A549 (cell line): Measurements from ENCODE around the gene PPP1R8. TPM values are rescaled to one million over a fixed set of nuclear protein-coding genes. Genes with fewer than 3 reads are reported as not detected.

Experiments
- ATAC-seq, 2 experiments: fragments of 200-7000 bp in 1 of 2; fragments of >200 bp in 1 of 2; cut with Nextera tagmentation in 1 of 2; cut with Tn5 transposase in 1 of 2; 3 replicates each; pipeline versions ENCODE4 v1.8.0 to v1.9.1; 2018 to 2020; ENCODE audit warnings: mild to moderate bottlenecking in 1 of 2, moderate library complexity in 1 of 2
- CTCF ChIA-PET: fragments of 300-600 bp; sonication (Branson Sonifier 250); formaldehyde crosslinking; extraction: SDS; loops from one replicate; lab custom pipeline; 2021; ENCODE audit warnings: antibody characterized with exemption, inconsistent platforms; lab: Yijun Ruan, JAX
- POLR2A ChIA-PET: fragments of 350-600 bp; formaldehyde crosslinking; extraction: SDS; loops from one replicate; lab custom pipeline; 2021; ENCODE audit warnings: antibody characterized with exemption, inconsistent platforms; lab: Yijun Ruan, JAX
- DNase-seq, 2 experiments: peaks; one replicate each; pipeline versions ENCODE4 v3.0.0 to v3.0.0-alpha.2; 2011 to 2016; ENCODE audit warnings: low read depth in 1 of 2, low spot score in 1 of 2
- FAIRE-seq: peaks from 2 replicates; lab custom pipeline; 2011; peaks lifted over from hg19 to GRCh38; lab: Jason Lieb, UNC
- H3K27ac ChIP-seq, 2 experiments: fragments of >200 bp; sonication (Bioruptor Twin); formaldehyde crosslinking; 3 replicates each; pipeline ENCODE4 v1.5.1; 2016 to 2017
- H3K4me1 ChIP-seq: fragments of >200 bp; sonication (Bioruptor Twin); formaldehyde crosslinking; 3 replicates; pipeline ENCODE4 v1.6.1; 2016
- H3K4me2 ChIP-seq: fragments of >200 bp; sonication (Bioruptor Twin); formaldehyde crosslinking; 3 replicates; pipeline ENCODE4 v1.6.1; 2016
- H3K4me3 ChIP-seq: fragments of >200 bp; sonication (Bioruptor Twin); formaldehyde crosslinking; 3 replicates; pipeline ENCODE4 v1.5.1; 2016
- H3K9me3 ChIP-seq: fragments of >200 bp; sonication (Bioruptor Twin); formaldehyde crosslinking; 3 replicates; pipeline ENCODE4 v1.6.1; 2016
- BHLHE40 ChIP-seq: IDR thresholded peaks from 2 replicates; pipeline ENCODE4 v1.6.1; 2012; ENCODE audit warnings: low read depth, low read length, inconsistent platforms
- CHD4 ChIP-seq: fragments of 200-600 bp; sonication (generic); IDR thresholded peaks from 2 replicates; pipeline ENCODE4 v1.6.1; 2016; ENCODE audit warnings: antibody characterized with exemption, mild to moderate bottlenecking, borderline replicate concordance
- EHF ChIP-seq: fragments of 250-450 bp; sonication (Bioruptor Pico); IDR thresholded peaks from 2 replicates; pipeline ENCODE4 v1.5.0; 2020; ENCODE audit warnings: mild to moderate bottlenecking
- EHMT2 ChIP-seq: fragments of 200-600 bp; sonication (generic); IDR thresholded peaks from 2 replicates; pipeline ENCODE4 v1.6.1; 2016; ENCODE audit warnings: antibody characterized with exemption, low read depth, mild to moderate bottlenecking, moderate library complexity
- ESRRA ChIP-seq: fragments of 150-350 bp; IDR thresholded peaks from 2 replicates; pipeline ENCODE4 v1.6.1; 2014; ENCODE audit warnings: mild to moderate bottlenecking, low read length, borderline replicate concordance
- FOSL2 ChIP-seq, 2 experiments: fragments of 450-650 bp in 1 of 2; fragments of >200 bp in 1 of 2; sonication (Bioruptor Twin) in 1 of 2; formaldehyde crosslinking; IDR thresholded peaks; 2 replicates each; pipeline versions ENCODE4 v1.5.0 to v1.6.1; 2016 to 2020; ENCODE audit warnings: mild to moderate bottlenecking in 1 of 2, moderate library complexity in 1 of 2
- FOXS1 ChIP-seq: fragments of 250-450 bp; sonication (Bioruptor Pico); IDR thresholded peaks from 2 replicates; pipeline ENCODE4 v1.5.0; 2020; ENCODE audit warnings: mild to moderate bottlenecking, moderate library complexity
- GATA3 ChIP-seq: IDR thresholded peaks from 2 replicates; pipeline ENCODE4 v1.6.1; 2012; ENCODE audit warnings: borderline replicate concordance
- HDAC2 ChIP-seq: fragments of 200-600 bp; sonication (generic); IDR thresholded peaks from 2 replicates; pipeline ENCODE4 v1.6.1; 2016
- HEYL ChIP-seq: fragments of 250-450 bp; sonication (Bioruptor Pico); IDR thresholded peaks from 2 replicates; pipeline ENCODE4 v1.8.0; 2021; ENCODE audit warnings: mild to moderate bottlenecking, moderate library complexity
- HOXA7 ChIP-seq: fragments of 250-450 bp; sonication (Bioruptor Pico); IDR thresholded peaks from 2 replicates; pipeline ENCODE4 v1.5.0; 2020; ENCODE audit warnings: mild to moderate bottlenecking, moderate library complexity
- HOXB13 ChIP-seq: fragments of 250-450 bp; sonication (Bioruptor Pico); IDR thresholded peaks from 2 replicates; pipeline ENCODE4 v1.5.0; 2020; ENCODE audit warnings: low read depth, mild to moderate bottlenecking, moderate library complexity
- HOXB5 ChIP-seq: fragments of 250-450 bp; sonication (Bioruptor Pico); IDR thresholded peaks from 2 replicates; pipeline ENCODE4 v1.5.0; 2020; ENCODE audit warnings: mild to moderate bottlenecking, moderate library complexity
- MAFK ChIP-seq: fragments of 450-650 bp; IDR thresholded peaks from 2 replicates; pipeline ENCODE4 v1.6.1; 2014; ENCODE audit not compliant: partially characterized antibody
- MAZ ChIP-seq: fragments of 150-350 bp; IDR thresholded peaks from 2 replicates; pipeline ENCODE4 v1.6.1; 2014; ENCODE audit warnings: antibody characterized with exemption, low read depth, low read length, borderline replicate concordance
- NFE2L2 ChIP-seq: fragments of 150-350 bp; conservative IDR thresholded peaks from 2 replicates; pipeline ENCODE4 v1.6.1; 2014; ENCODE audit warnings: low read length
- TP53 ChIP-seq: fragments of 250-450 bp; sonication (Bioruptor Pico); IDR thresholded peaks from 2 replicates; pipeline ENCODE4 v1.5.0; 2021; ENCODE audit warnings: mild to moderate bottlenecking, moderate library complexity
- ZC3H11A ChIP-seq: fragments of 450-650 bp; IDR thresholded peaks from 2 replicates; pipeline ENCODE4 v1.6.1; 2014; ENCODE audit warnings: antibody characterized with exemption, mild to moderate bottlenecking
- WGBS: methylation state at CpG from one replicate; pipeline ENCODE4 v1.1.6; 2017; ENCODE audit errors: missing lambda C conversion rate; 5-methylcytosine and 5-hydroxymethylcytosine counted together
- polyA plus RNA-seq, 4 experiments: library from polyadenylated mRNA; depleted of rRNA in 3 of 4; stranded (reverse); fragments of >200 nt; fragmentation: RNase III in 1 of 4; extraction: RNeasy Plus Mini Kit Qiagen cat#74134 plus additional on column Dnase treatment in 1 of 4; gene quantifications; 2 replicates in 3 of 4; 3 replicates in 1 of 4; pipeline ENCODE4 v1.2.3, GENCODE V29; 2011 to 2017
- TF ChIP-seq, protein P1 (sequence below): IDR thresholded peaks from 2 replicates; pipeline ENCODE4 v1.6.1; 2012; ENCODE audit warnings: low read depth, borderline replicate concordance
- TF ChIP-seq, protein P2 (sequence below): fragments of >200 bp; sonication (Bioruptor Twin); formaldehyde crosslinking; IDR thresholded peaks from 2 replicates; pipeline ENCODE4 v1.6.1; 2016
- TF ChIP-seq, protein P3 (sequence below): fragments of 150-350 bp; IDR thresholded peaks from 2 replicates; pipeline ENCODE4 v1.6.1; 2014; ENCODE audit warnings: low read depth, mild to moderate bottlenecking, low read length
- TF ChIP-seq, protein P4 (sequence below): fragments of 450-650 bp; IDR thresholded peaks from 2 replicates; pipeline ENCODE4 v1.6.1; 2014; ENCODE audit warnings: antibody characterized with exemption

PPP1R8 gene
- polyA plus RNA-seq, 2 of the 4 experiments (the other 2 are of a cell fraction) = 34.0 to 42.0 TPM

DNA sequence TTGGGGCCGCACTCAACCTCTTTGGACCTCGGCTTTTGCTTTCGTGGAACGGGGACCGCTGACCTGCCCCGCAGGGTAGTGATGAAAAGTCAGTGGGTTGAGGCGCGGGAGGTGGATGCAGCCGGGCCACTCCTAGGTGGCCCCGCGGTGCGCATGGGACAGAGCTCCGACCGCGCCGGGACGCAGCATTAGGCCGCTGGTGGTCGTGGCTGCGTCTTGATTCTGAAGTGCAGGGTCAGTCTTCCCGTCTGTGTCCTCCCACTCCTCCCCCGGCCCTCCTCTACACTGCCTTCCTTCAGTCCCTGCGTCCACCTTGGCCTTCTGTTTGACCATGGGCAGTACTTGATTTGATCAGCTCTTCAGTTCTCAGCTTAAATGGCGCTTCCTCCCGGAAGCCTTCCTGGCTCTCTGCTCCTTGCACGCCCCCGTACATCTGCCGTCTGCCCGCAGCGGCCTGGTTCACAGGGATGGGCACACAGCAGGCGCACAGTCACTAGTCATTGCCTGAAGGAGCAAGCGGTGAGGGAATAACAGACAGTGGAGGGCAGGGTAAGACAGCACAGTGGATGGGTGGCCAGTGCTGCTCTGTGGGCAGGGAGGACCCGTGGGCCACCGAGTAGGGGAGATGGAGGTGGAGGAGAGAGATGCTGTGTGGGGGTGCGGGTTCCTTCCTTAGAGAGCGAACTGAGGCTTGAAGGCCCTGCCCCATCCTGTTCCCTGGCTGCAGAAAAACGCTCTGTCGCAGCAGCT, 42.4 kb downstream of the PPP1R8 start:
- Histone ChIP-seq H3K9me3 (no peaks in the 10 kb centered on the region), H3K4me1 (peaks cover 11% of the 10 kb centered on the region; the same call in 1 of the 3 replicates), H3K27ac (peak overlapping the region; percentile 61 to 87; a peak in 5 of 6 replicates), H3K4me2 (peak overlapping the region; percentile 92), H3K4me3 (peak overlapping the region; percentile 63)
- WGBS = 74% methylated on average over 30 of the region's 38 CpGs
- FAIRE-seq (no peak), ATAC-seq (peak; percentile 19 to 45; a peak in 5 of 6 replicates), DNase-seq (no peak)
- ChIA-PET CTCF (interaction anchor here (0.9 kb wide), 1 partner anchor 16 kb away, joined by 4 read pairs; no protein-coding TSS in a partner anchor), POLR2A (no interaction called here)
- no peak for TF ChIP-seq EHMT2
- no peak for TF ChIP-seq ESRRA
- no peak for TF ChIP-seq TP53 (CRISPR knock-in tag)
- TF ChIP-seq GATA3 = no peak
- TF ChIP-seq, protein P1, sequence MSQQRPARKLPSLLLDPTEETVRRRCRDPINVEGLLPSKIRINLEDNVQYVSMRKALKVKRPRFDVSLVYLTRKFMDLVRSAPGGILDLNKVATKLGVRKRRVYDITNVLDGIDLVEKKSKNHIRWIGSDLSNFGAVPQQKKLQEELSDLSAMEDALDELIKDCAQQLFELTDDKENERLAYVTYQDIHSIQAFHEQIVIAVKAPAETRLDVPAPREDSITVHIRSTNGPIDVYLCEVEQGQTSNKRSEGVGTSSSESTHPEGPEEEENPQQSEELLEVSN = no peak
- no peak for TF ChIP-seq HOXB13 (CRISPR knock-in tag)
- TF ChIP-seq FOSL2 (IDR thresholded peaks at IDR 0.05) = no peak
- TF ChIP-seq FOSL2 (CRISPR knock-in tag; IDR thresholded peaks at IDR 0.05) = no peak
- TF ChIP-seq HEYL (CRISPR knock-in tag) = no peak
- TF ChIP-seq MAZ = no peak
- TF ChIP-seq BHLHE40 = no peak
- no peak for TF ChIP-seq HDAC2

DNA sequence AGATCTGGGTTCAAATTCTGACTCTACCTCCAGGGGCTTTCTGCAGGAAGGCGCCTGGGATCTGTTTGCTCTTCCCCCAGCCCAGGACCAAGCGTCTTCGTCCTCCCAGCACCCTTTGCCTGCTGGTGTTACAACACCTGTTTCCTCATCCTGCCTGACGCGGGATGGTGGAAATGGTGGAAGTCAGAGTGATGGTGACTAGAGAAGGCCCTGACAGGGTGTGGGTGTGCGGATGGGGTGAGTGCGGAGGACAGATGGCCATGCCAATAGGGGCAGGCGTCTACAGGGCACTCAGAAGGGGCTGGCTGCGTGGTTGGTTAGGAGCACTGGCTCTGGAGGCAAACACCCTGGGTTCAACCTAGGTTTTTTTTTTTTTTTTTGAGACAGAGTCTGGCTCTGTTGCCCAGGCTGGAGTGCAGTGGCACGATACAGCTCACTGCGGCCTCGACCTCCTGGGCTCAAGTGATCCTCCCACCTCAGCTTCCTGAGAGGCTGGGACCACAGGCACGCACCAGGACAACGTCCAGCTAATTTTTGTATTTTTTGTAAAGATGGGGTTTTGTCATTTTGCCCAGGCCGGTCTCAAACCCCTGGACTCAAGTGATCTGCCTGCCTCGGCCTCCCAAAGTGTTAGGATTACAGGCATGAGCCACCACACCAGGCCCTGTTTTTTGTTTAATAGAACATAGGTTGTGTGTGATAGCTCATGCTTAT, 43.2 kb downstream of the PPP1R8 start:
- no peak for ATAC-seq
- H3K4me2 ChIP-seq = no peak overlapping the region
- DNase-seq = no peak
- H3K9me3 ChIP-seq = no peaks in the 10 kb centered on the region
- H3K4me3 ChIP-seq = no peak overlapping the region
- POLR2A ChIA-PET = no interaction called here
- TF ChIP-seq, protein P2, sequence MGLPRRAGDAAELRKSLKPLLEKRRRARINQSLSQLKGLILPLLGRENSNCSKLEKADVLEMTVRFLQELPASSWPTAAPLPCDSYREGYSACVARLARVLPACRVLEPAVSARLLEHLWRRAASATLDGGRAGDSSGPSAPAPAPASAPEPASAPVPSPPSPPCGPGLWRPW = no peak
- TF ChIP-seq FOXS1 (CRISPR knock-in tag) = no peak
- no peak for TF ChIP-seq CHD4
- TF ChIP-seq, protein P3, sequence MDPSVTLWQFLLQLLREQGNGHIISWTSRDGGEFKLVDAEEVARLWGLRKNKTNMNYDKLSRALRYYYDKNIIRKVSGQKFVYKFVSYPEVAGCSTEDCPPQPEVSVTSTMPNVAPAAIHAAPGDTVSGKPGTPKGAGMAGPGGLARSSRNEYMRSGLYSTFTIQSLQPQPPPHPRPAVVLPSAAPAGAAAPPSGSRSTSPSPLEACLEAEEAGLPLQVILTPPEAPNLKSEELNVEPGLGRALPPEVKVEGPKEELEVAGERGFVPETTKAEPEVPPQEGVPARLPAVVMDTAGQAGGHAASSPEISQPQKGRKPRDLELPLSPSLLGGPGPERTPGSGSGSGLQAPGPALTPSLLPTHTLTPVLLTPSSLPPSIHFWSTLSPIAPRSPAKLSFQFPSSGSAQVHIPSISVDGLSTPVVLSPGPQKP = no peak
- TF ChIP-seq MAFK = no peak
- TF ChIP-seq ZC3H11A = no peak
- TF ChIP-seq, protein P4, sequence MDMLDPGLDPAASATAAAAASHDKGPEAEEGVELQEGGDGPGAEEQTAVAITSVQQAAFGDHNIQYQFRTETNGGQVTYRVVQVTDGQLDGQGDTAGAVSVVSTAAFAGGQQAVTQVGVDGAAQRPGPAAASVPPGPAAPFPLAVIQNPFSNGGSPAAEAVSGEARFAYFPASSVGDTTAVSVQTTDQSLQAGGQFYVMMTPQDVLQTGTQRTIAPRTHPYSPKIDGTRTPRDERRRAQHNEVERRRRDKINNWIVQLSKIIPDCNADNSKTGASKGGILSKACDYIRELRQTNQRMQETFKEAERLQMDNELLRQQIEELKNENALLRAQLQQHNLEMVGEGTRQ = no peak
- no peak for TF ChIP-seq HOXA7 (CRISPR knock-in tag)
- no peak for TF ChIP-seq NFE2L2
- no peak for TF ChIP-seq EHF (CRISPR knock-in tag)
- no peak for TF ChIP-seq FOSL2 (IDR thresholded peaks at IDR 0.05)
- TF ChIP-seq FOSL2 (CRISPR knock-in tag; IDR thresholded peaks at IDR 0.05) = no peak
- no peak for TF ChIP-seq HOXB5
- TF ChIP-seq, all 56 proteins: peak for 0
- FAIRE-seq = no peak
- peaks cover 11% of the 10 kb centered on the region; the same call in 1 of the 3 replicates for H3K4me1 ChIP-seq
- CTCF ChIA-PET = interaction anchor here (0.5 kb wide), 1 partner anchor 73 kb away, joined by 3 read pairs; no protein-coding TSS in a partner anchor
- 91% methylated on average over 16 of the region's 16 CpGs for WGBS
- no peak overlapping the region for H3K27ac ChIP-seq
